Prostate gland (tissue), 2 donors: ENCODE measurements around the gene EXD3. TPM values are rescaled to one million over a fixed set of nuclear protein-coding genes. Genes with fewer than 3 reads are reported as not detected.

Source experiments
- DNase-seq: peaks from one replicate; pipeline ENCODE4 v3.0.0-alpha.2; 2019; ENCODE audit warnings: low spot score
- H3K27ac ChIP-seq, 2 donors: fragments of 200-600 bp; sonication (generic); 2 replicates each; pipeline ENCODE4 v1.5.1; 2017 to 2019
- H3K27me3 ChIP-seq: fragments of 200-600 bp; sonication (generic); replicated peaks from 2 replicates; pipeline ENCODE4 v1.5.1; 2019; ENCODE audit not compliant: insufficient read depth
- H3K36me3 ChIP-seq, 2 donors: fragments of 200-600 bp; sonication (generic); 1 replicate in 1 of 2; 2 replicates in 1 of 2; pipeline versions ENCODE4 v1.5.1 to v1.8.1; 2017 to 2019
- H3K4me1 ChIP-seq: fragments of 200-600 bp; sonication (generic); replicated peaks from 2 replicates; pipeline ENCODE4 v1.5.1; 2019
- H3K4me3 ChIP-seq, 2 donors: fragments of 200-600 bp; sonication (generic); 2 replicates each; pipeline ENCODE4 v1.5.1; 2017 to 2019
- H3K9me3 ChIP-seq: fragments of 200-600 bp; sonication (generic); 2 replicates; pipeline ENCODE4 v1.5.1; 2017
- POLR2A ChIP-seq: fragments of 450-650 bp; IDR thresholded peaks from one replicate; pipeline ENCODE4 v1.6.1; 2016; ENCODE audit warnings: antibody characterized with exemption, mild to moderate bottlenecking
- POLR2AphosphoS5 ChIP-seq: sonication (generic); formaldehyde crosslinking; IDR thresholded peaks from one replicate; pipeline ENCODE4 v1.6.1; 2017; ENCODE audit warnings: antibody characterized with exemption
- WGBS: methylation state at CpG from one replicate; pipeline ENCODE4 v1.1.5; 2018; 5-methylcytosine and 5-hydroxymethylcytosine counted together
- intact Hi-C: fragments of 100-400 bp; cut with DNase I; formaldehyde crosslinking; loops from one replicate; pipeline ENCODE4 v1.14.2; 2022
- total RNA-seq, 2 donors: library from RNA; depleted of rRNA; stranded (reverse); fragments of >200 nt; gene quantifications; one replicate each; pipeline ENCODE4 v1.1.0, GENCODE V29; 2016
- TF ChIP-seq, protein P1 (sequence below), 4 experiments: fragments of 200-600 bp in 2 of 4; fragments of 450-650 bp in 2 of 4; sonication (generic) in 2 of 4; IDR thresholded peaks; 1 replicate in 3 of 4; 2 replicates in 1 of 4; pipeline ENCODE4 v1.5.1; 2016 to 2019; ENCODE audit warnings: antibody characterized with exemption in 4 of 4, mild to moderate bottlenecking in 2 of 4, moderate library complexity in 2 of 4

EXD3 gene
- total RNA-seq, 2 donors from 2014 or later, result 32.6 to 44.8 TPM

DNA sequence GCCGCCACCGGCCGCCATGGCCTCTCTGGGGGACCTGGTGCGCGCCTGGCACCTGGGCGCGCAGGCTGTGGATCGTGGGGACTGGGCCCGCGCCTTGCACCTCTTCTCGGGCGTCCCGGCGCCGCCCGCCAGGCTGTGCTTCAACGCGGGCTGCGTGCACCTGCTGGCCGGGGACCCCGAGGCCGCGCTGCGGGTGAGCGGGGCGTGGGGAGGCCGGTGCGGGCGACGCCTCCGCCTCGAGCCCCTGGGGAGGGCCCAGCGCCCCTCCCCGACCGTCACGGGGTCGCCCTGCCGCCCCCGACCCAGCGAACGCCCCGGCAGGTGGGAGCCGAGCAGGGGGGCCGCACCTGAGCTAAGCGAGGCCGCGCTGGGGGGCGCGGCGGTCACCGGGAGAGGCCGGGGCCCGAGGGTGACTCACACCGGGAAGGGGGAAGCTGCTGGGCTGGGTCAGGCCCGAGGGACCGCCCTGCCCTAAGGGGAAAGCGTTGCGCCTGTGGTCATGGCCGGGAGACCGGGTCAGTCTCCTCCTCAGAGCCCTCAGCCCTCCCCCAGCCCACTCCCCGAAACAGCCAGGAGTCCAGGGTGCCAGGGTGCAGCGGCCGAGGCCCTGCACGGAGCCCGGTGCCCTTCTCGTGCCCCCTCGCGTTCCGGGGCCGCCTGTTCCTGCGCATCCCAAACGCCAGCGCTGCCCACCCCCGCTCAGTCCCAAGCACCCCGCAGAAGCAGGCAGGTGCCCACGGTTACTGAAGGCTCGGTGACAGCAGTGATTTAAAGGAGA is 741 bp upstream of the EXD3 start:
- intact Hi-C loops, result no loop called here
- Histone ChIP-seq H3K27me3 (no peaks in the 10 kb centered on the region), H3K9me3 (no peaks in the 10 kb centered on the region), H3K4me1 (no peaks in the 10 kb centered on the region), H3K27ac (peak overlapping the region; percentile 60 to 76), H3K36me3 (no peaks in the 10 kb centered on the region), H3K4me3 (peak overlapping the region; percentile 80 to 98)
- TF ChIP-seq POLR2AphosphoS5, result no peak
- TF ChIP-seq, protein P1, sequence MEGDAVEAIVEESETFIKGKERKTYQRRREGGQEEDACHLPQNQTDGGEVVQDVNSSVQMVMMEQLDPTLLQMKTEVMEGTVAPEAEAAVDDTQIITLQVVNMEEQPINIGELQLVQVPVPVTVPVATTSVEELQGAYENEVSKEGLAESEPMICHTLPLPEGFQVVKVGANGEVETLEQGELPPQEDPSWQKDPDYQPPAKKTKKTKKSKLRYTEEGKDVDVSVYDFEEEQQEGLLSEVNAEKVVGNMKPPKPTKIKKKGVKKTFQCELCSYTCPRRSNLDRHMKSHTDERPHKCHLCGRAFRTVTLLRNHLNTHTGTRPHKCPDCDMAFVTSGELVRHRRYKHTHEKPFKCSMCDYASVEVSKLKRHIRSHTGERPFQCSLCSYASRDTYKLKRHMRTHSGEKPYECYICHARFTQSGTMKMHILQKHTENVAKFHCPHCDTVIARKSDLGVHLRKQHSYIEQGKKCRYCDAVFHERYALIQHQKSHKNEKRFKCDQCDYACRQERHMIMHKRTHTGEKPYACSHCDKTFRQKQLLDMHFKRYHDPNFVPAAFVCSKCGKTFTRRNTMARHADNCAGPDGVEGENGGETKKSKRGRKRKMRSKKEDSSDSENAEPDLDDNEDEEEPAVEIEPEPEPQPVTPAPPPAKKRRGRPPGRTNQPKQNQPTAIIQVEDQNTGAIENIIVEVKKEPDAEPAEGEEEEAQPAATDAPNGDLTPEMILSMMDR (IDR thresholded peaks at IDR 0.05), result peak in 1 of 4 experiments; percentile 8
- WGBS, result 14% methylated on average over 57 of the region's 77 CpGs
- DNase-seq, result no peak

DNA sequence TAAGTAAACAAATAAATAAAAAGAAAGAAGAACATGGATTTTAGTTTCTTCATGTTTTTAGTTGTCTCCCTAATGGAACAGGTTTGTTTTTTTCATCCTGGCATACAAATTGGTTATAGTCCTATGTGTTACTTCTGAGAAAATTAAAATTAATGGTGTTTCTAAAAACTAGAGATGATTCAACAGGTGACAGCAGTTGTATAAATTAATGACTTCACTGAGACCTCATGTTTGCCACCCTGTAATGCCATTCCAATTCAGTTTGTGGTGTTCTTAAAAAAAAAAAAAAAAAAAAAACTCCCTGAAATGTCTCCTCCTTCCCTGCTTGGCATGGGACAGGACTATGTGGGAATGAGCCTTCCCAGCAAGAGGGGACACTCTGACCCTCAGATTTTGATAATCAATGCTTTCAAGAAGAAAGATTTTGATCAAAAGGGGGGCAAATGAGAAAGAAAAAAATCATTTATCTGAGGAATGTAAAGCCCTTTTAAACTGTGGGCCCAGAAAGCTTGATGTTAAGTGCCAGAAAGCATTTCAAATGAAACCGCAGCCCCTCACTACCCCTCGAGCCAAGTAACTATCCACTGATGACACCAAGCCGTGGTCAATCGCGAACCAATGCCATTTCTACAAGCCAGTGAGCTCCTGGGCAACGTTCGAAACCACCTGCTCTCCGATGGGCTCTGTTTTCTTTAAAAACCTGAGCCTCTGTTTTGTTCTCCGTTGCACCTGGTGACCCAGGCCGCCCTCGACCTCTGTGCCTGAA is 941 bp downstream of the EXD3 start:
- no peaks in the 10 kb centered on the region for H3K27me3 ChIP-seq
- intact Hi-C loops, result no loop called here
- under 1% methylated on average over 11 of the region's 11 CpGs for WGBS
- H3K27ac ChIP-seq, result peak overlapping the region; percentile 69 to 76
- DNase-seq, result no peak
- no peaks in the 10 kb centered on the region for H3K36me3 ChIP-seq
- peak overlapping the region; percentile 80 to 98 for H3K4me3 ChIP-seq
- H3K9me3 ChIP-seq, result no peaks in the 10 kb centered on the region
- TF ChIP-seq POLR2AphosphoS5, result no peak
- TF ChIP-seq, protein P1 (IDR thresholded peaks at IDR 0.05), result no peak
- no peak for TF ChIP-seq POLR2A
- no peaks in the 10 kb centered on the region for H3K4me1 ChIP-seq

DNA sequence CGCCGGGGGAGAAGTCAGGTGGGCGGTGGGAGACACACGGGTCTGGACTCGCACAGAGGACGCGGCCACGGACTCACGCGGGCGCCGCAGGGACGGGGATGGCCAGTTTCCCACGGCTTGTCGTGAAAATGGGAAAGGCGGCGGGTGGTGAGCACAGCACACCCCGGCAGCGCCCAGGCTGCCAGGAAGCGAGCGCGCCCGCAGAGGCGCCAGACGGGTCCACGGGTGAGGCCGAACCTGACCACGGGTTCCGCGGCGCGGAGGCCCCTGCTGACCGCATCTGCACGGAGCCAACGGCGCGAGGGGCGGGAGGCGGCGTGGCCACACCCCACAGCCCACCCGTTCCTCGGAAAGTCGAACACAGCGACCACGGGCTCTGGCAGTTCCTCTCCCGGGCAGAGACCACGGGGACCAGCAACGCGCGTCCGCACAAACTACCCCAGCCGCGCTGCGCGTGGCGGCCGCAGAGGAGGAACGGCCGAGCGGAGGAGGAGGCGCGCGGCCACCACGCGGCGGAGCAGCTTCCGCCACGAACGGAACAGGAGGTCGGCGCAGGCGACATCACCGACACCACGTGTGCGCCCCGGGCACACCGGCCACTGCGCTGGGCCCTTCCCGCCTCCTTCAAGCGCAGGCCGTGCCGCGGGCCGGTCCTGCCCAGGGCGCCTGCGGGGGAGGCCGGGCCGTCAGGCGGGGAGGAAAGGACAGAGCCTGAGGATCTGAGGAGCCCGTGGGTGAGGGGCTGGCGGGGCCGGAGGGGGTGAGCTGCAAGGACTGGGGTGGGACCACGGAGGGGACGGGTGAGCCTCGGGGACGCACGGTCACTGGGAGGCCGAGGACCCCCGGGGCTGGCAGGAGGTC is 5.6 kb downstream of the EXD3 start:
- Histone ChIP-seq H3K27ac (no peak overlapping the region), H3K9me3 (no peaks in the 10 kb centered on the region), H3K27me3 (no peaks in the 10 kb centered on the region), H3K4me3 (peak overlapping the region; percentile 1 to 15), H3K36me3 (no peaks in the 10 kb centered on the region), H3K4me1 (no peaks in the 10 kb centered on the region)
- no peak for DNase-seq
- 83% methylated on average over 97 of the region's 99 CpGs for WGBS
- no peak for TF ChIP-seq POLR2AphosphoS5
- TF ChIP-seq, protein P1 (IDR thresholded peaks at IDR 0.05), result no peak
- no peak for TF ChIP-seq POLR2A
- intact Hi-C loops, result no loop called here

DNA sequence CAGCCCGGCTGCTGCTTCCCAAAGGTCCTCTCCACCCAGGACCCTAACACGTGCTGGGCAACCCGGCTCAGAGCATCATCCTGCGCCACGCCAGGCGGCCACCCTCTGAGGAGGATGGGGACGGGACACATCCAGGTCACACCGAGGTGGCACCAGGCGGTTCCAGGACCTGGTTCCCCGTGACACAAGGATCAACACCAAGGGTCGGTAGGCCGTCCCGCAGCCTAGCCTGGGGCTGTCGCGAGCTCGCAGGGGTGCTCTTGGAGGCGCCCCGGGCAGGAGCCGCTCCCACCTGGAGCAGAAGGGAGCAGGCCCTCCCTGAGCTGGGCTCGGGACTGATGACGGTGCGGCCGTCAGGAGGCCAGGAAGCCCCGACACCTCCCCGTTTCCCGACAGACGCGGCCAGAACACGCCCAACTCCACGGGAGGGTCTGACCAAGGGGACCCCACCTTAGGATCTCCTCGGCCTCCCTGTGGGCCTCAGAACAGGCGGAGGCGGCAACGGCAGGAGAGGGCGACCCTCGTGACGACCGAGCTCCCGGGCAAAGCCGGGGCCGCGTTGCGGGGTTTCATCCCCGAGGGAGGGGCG is 6.3 kb downstream of the EXD3 start:
- Histone ChIP-seq H3K4me1 (no peaks in the 10 kb centered on the region), H3K9me3 (no peaks in the 10 kb centered on the region), H3K36me3 (no peaks in the 10 kb centered on the region), H3K4me3 (no peak overlapping the region), H3K27ac (no peak overlapping the region), H3K27me3 (no peaks in the 10 kb centered on the region)
- WGBS, result 86% methylated on average over 45 of the region's 45 CpGs
- DNase-seq, result no peak
- no peak for TF ChIP-seq POLR2A
- no peak for TF ChIP-seq POLR2AphosphoS5
- TF ChIP-seq, protein P1 (IDR thresholded peaks at IDR 0.05), result no peak
- intact Hi-C loops, result no loop called here
